ENCODE data around the gene TCF7L2.
"Not testable (repeated sequence)": the region's sequence is repeated elsewhere in the genome, so short reads cannot be mapped to it uniquely, and the experiment has no call there.

TCF7L2 gene

DNA sequence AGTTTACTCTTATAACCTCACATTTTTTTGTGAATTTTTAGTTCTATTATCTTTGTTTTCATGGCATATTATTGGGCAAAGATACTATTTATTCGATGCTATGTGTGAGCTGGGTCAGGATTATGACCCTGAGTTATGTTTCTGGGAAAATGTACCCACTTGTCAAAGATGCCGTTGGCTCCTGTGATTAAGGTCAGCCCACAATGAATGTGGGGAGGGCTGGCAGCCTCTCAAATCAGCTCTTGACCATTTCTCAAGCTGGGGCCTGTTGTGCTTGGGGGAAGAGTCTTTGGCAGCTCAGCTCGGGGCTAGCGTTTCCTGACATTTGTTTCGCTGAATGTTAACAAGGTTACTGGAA, 97.5 kb downstream of the TCF7L2 start:
- no peak for DNase-seq (ENCODE audit: low spot score)

DNA sequence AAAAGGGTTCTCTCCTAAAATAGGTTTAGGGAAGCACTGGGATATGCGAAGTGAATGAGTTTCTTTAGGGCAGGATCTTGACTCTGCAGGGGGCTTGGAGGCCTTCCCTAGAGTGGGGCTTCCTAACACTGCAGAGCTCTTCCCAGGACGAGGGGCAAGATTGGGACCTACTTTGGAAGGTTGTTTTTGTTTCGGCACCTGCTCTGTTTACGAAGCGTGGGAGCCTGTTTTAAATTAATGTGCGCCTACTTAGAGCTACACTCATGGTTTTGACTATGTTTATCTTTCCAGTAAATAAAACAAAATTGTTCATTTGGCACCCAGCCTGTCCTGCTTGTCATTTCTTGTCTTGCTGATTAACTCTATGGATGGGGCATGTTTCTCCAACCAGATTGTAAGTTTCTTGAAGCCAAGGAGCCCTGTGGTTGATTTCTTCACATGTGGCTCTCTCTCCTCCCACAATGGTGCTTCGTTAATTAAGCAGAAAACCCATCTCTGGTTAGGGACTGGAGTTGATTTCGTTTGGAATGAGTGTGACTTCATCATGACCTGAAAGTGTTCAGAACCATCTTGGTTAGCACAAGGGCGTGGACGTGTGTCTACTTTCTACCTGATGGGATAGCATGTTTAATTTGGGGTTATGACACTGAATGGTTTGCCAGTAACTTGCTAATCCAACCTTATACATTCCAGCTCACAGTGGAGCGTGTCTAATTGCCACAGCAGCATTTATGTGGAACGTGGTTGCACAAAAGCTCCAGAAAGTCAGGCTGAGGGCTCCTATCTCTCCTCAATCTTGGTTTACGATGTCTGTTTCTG, 98.1 kb downstream of the TCF7L2 start:
- DNase-seq (ENCODE audit: low spot score) = no peak

DNA sequence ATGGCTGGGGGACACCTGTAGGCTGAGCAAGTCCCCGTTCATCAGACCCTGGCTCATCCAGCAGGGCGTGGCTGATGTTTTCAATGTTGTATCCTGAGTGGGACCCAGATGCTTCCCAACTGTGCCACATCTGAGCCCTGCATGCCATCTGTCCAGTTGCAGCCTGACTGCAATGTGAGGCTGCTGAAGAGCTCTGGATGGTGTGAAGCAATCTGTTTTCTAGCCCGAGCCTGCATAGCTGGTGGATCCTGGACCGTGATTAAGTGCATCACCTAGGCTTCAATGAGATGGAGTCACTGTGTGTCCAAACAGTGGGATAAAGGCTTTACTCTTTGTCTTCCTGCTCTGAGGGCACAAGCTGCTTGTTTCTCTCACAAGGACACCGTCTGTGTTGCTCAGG, 99.8 kb downstream of the TCF7L2 start:
- no peak for DNase-seq (ENCODE audit: low spot score)

DNA sequence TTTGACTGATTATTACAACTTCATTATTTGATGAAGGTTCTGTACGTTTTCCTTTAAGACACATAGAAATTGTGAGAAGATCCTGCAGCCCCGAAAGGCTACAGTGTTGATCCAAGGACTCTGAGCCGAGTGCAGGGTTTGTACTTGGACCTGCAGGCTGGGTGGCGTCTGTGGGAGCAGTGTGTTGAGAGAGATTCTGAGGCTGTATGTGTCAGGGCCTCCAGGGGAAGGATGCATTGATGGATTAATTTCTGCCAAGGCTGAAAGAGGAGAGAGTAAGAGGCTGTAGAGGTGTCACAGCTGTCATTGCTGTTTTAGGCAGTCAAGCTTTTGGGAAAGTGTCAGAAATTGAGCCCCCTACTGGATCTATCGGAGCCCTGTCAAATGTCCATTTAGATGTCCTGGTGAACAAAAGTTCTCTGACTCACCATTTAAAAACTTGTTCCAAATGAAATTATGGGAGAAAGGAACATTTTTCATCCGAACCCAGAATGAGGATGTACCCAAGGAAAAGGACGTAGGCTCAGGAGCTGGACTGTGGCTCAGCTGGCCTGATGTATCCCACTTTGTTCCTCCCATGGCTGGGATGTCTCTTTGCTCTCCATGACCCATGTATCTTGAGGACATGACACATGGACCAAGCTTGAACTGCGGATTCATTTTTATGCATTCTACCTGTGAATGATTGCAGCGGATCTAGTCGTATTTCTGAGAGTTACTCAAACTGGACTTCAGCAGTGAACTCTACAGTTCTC, 102.2 kb downstream of the TCF7L2 start:
- DNase-seq (ENCODE audit: low spot score) = no peak

DNA sequence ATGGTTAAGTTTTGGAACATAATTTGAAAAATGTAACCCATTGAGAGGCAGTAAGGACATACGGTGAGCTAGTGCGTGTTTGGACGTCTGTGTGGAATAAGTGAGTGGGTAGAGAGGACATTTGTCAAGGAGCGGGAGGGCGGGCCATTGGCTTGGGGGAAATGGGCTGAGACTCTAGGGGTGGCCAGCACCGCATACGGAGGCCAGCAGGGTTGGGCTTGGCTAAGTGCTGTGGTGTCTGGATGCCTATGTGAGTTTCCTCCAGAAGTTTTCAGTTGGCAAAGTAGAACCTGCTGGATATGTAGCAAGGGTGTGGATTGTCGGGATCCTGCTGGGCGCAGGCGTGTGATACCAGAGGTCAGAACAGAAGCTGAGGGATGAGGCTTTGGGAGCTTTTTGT, 103.0 kb downstream of the TCF7L2 start:
- DNase-seq (ENCODE audit: low spot score) = no peak

DNA sequence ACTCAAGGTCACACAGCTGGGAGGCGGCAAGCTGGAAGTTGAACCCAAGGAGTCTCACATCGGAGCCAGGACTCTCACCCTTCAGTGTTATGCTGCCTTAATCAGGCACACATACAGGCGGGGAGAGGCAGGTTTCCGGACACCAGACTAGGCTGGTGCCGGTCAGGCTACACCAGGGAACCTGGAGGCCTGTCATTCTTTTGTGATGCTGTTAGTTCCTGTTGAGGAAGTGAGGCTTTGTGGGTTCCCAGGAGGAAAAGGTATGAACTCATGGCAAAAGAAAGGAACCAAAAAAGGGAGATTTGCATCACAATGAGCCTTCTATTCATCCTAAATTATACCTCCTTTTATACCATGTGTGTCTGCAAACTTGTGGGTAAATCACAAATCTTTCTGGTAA, 103.8 kb downstream of the TCF7L2 start:
- no peak for DNase-seq (ENCODE audit: low spot score)

DNA sequence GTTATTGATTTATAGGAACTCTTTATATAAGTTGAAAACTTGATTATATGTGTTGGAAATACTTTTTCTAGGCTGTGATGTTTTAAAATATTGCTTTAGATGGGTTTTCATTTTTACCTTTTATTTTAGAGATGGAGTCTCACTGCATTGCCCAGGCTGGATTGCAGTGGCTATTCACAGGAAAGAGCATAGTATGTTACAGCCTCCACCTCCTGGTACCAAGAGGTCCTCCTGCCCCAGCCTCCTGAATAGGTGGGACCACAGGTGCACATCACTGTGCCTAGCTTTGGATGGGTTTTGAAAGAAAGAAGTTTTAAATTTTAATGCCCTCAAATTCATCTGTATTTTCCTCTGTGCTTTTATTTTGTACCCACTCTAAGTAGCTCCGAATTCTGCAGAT, 105.4 kb downstream of the TCF7L2 start:
- DNase-seq (ENCODE audit: low spot score) = no peak

DNA sequence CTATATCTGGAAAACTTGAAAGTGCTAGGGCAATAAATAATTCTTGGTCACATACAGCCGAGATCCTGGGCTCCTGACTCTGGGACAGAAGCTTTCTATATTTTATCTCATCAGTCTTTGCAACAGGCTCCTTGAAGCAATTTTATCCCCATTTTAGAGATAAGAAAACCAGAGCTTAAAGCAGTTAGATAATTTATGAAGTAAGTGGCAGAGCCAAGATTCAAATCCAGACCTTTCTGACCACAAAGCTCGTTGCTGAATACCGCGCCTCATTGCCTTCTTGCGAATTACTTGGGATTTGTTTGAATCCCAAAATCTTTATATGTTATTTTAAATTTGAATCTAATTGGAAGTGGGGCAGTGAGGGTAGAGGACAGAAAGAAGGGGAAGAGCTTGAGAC, 106.0 kb downstream of the TCF7L2 start:
- no peak for DNase-seq (ENCODE audit: low spot score)

DNA sequence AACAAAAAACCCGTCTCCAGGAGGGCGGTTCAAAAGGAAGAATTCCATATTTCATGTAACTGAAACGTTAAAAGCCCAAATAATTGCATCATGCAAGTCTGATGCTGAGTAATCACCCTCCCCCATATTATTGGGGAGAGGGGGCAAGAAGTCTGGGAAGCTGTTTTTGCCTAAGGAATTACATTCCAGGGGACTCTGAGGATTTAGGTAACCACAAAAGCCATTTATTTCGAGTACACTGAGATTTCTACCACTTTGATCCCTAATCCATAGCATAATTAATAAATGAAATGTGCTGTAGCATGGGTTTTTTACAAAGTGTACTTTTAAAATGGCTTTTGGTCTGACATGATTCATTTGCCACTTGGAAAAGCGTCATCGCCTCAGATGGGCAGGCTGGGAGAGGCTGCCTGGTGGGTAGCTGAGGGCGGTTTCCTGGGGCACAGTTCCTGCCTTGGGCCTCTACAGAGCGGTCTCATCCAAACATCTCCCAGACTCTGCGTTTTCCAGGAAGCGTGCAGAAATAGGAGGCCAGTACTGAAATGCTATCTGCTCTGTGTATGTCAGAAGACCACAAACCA, 106.5 kb downstream of the TCF7L2 start:
- no peak for DNase-seq (ENCODE audit: low spot score)

DNA sequence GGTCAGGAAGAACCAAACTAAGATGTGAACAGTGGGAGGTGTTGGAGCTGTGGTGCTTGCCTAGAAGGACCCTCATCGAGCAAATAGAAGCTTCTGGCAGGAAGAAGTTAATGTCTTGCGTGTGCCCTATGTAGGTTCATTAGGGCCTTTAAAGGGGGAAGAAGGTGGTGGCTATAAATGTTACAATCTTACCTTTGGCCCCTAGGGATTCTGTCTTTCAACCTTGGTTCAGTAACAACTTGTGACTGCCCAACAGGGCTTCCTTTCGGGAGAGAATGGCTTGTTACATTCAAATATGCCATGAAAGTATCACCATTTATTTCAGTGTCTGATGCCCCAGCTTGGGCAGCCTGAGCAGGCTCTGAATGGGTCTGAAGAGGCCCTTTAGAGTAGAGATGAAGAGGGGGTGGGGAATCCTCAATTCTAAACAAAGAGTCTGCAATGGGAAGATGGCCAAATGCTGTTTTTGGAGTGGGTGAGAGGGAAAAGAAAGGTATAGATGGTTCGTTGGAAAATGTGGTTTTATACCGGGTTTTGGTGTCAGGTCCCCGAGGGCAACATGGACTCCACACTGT, 108.0 kb downstream of the TCF7L2 start:
- no peak for DNase-seq (ENCODE audit: low spot score)

DNA sequence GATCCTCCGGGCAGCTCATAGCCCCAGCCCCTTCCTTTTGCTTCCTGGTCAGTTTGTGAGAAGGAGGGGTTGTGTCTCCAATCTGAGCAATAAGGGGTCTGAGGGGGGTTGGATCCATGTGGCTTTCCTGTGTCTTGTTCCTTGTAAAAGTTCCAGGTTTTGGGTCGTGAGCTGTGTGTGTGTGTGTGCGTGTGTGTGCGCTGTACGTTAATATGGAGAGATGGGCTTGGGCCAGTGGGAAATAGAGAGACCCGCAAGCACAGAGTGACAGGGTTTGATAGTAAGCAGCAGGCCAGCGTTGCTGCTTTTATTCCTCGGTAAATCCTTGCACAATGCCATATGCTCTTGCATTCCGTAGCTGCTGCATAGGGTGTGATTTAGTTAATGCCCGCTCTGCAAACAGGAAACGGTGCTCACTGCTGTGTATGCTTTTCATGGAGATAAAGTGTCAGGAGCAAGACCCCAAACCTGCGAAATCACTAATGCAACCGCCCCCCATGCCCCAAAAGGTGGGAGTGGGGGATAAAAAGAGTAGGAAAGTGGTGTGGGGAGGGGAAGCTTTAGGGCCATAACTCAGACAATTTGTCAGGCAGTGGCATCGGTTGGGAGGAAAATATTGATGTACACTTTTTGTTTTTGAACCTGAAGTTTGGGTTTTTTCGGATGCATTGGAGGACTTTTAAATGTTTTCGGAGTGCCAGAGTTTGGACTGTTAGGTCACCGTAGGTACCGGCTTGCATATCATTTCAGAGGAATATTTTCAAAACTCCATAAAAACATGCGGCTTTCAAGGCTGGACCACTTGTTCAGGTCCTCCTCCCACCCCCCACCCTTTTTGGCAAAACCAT, 108.7 kb downstream of the TCF7L2 start:
- no peak for DNase-seq (ENCODE audit: low spot score)

DNA sequence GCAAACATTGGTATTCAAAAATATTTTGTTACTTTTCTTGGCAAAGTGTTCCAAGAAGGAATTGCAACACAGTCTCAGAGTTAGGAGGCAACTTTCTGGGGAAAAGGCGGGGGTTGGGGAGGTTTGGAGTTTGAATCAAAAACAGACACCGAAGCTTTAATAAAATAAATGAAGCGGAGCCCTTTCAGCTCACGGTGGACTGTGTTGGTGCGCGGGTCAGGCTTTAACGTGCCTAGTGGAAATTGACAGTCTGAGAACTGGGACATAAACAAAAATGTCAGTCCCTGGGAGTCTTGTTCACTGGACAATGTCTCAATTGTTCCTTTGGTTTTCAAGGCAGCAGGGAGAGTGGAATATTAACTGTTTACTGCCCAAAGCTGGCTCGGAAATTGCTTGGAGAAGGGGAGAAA, 109.3 kb downstream of the TCF7L2 start:
- DNase-seq (ENCODE audit: low spot score) = no peak

DNA sequence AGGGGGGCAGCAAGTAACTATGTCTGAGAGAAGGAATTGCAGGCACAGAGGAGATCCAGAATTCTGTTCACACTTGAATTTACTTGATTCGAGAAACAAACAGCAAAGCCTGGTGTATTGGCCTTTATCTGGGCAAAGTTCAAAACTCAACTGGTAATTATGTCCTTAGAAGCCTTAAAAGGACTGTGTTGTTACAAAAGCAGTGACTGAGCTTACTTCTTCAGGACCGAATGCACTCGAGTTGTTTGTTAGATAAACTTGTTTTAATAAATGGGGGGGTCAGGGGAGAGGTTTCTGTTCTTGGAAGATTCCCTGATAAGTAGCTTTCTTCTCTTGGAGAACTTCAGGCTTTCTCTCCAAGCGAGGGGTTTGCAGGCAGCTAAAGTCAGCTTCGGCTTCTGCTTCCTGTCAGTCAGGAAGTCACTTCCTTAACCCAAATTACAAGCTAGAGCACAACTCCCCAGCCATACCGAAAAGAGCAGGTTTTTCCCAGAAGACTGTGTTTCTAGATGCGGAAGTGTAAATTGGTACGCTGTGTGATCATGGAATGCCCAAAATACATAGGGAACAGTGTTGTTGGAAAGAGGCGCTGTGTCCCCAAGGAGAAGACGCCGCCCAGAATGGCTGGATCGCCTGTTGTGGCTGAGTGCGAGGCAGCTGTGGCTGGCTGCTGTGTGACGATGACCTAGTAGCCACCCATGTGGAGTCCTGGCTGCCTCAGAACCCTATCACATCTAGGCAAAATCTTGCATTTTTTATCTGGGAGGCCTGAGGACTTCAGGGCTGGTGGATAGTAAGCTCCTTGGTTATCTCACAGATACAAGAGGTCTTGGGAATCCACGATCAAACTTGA, 110.4 kb downstream of the TCF7L2 start:
- DNase-seq (ENCODE audit: low spot score) = peak; percentile 33

DNA sequence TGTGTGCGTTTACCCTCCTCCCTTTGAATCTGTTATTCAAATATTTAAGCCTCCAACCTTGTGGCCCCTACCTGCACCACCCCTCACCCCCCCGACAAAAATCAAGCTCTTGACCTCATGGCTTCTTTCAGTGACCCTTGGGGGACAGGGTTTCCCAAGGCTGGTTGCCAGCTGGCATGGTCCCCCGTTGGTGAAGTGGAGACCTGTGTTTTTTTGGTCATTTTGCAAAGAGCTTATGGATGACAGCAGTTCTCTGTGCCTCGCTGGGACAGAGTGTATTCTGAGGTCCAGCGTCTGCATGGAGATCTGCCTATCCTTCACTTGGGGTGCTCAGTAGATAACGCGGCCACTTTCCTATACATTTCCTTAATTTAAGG, 111.0 kb downstream of the TCF7L2 start:
- no peak for DNase-seq (ENCODE audit: low spot score)

DNA sequence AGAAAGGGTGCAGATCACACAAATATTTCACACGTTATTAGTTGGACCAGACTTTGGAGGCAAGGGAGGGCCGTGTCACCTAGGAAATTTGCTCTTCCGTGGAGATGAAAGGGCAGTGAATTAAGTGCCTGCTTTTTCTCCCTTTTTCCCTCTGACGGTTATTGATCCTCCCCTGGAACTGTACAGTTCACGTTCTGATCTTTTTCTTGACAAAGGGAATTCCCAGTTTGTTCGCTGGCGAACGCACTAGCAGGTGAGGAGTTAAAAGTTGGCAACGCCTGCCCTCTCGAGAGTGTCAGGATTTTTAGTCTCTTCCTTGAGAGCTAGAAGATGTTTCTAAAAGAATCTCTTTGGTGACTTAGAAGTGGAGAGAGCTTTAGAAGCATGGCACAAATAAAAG, 111.5 kb downstream of the TCF7L2 start:
- no peak for DNase-seq (ENCODE audit: low spot score)

DNA sequence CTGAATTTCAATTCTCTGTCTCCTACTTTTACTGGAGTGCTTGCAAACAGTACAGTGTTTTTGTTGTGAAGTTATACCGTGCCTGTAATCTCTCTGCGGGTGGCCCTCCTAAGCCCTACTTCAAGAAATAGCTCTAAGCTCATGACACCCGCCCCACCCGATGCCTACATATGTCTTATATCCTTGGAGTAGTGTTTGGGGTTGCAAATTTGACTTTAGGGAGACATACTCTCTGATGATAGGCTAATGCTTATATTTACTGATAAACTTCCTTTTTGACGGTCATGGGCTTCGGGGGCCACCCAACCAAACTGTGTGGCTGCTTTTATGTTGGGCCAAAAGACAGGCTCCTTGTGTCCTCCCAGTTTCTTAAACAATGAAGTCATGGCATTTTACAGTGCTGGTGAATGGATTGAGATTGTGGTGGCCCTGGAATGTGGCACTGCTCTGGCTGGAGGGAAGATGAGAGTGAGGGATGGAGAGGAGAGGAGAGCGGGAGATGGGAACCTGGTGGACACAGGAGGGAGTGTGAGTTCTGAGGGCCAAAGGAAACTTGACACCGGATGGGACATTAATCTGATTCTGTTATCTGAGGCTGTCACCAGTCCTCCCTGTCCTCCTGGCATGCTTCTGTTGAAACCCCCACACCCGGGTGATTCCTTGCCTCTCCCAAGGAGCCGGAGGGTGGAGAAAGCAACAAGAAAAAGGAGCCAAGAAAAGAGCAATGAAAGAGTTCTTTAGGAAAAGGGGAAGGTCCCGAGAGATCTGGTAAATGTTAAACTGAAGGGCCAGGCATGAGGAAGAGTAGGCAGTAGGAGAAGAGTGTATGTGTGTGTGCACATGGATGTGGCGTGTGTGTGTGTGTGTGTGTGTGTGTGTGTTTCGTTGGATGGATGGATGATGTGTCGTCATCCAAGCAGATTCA, 113.3 kb downstream of the TCF7L2 start:
- no peak for DNase-seq (ENCODE audit: low spot score)

DNA sequence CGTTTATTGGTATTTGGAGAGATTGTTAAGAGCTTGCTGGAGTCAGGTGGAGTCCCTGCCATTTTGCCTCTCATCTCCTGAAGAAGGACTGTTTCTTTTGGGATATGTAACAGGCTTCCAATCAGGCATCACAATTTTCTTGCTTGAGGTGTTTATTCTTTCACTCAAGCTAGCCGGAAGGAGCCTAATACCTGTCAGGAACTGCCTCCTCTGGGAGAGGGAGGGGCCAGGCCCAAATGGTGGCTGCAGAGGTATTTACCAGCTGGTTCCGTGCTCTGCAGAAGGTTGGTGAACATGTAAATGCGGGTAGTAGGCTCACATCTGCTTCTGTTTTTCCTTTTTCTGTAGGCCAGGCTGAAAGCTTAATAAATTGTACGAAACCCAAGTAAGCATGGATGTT, 114.0 kb downstream of the TCF7L2 start:
- no peak for DNase-seq (ENCODE audit: low spot score)

DNA sequence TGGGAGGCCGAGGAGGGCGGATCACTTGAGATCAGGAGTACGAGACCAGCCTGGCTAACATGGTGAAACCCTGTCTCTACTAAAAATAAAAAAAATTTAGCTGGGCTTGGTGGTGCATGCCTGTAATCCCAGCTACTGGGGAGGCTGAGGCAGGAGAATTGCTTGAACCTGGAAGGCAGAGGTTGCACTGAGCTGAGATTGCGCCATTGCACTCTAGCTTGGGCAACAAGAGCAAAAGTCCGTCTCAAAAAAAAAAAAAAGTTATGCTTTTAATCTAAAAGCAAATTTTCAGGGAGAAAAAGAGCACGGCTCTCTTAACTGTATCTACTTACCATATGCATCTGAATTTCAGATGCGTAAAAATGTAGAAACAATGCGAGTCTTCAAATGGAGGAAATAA, 116.1 kb downstream of the TCF7L2 start:
- not testable (repeated sequence) for DNase-seq (ENCODE audit: low spot score)

DNA sequence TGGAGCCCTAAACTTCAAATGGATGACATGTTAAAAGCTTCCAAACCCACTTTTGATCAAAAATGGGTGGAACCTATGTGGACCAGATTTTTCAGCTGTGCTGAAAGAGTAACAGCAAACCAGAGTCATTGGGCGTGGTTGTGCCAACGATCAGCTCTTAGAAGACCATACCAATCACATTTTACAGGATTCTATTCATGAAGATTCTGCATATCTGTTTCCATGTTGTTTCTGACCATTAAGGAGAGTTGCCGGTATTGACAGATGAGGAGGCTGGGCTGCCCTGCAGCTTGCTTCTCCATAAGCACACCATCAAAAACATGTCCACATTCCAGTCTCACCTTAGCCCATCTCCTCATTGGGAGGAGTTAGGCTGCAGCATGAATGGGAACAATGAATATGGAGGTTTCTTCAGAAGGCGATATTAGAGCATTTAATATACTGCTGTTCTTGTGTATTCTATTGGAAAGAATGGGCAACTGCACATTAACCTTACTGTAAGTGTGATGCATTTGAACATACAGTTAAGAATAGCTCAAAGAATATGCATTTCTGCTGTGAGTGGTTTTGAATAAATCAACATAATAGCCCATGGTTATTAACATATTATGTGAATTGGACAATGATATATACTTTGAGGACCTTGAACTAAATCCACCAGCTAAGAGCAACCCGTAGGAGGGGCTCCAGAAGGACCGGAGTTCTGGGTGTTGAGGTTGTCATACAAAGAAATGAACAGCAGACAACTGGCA, 116.7 kb downstream of the TCF7L2 start:
- no peak for DNase-seq (ENCODE audit: low spot score)

All from hematopoietic multipotent progenitor cell treated with erythropoietin and hydrocortisone succinate and interleukin-3 and kit ligand, for 15 days (in vitro differentiated cells).